CD4-positive, alpha-beta T cell treated with Interferon gamma for 1 hour (primary cell): Measurements from ENCODE around the gene PRKCE.

ENCODE experiments used
- DNase-seq: peaks from one replicate; pipeline ENCODE4 v3.0.0-alpha.2; 2020

The PRKCE gene

DNA sequence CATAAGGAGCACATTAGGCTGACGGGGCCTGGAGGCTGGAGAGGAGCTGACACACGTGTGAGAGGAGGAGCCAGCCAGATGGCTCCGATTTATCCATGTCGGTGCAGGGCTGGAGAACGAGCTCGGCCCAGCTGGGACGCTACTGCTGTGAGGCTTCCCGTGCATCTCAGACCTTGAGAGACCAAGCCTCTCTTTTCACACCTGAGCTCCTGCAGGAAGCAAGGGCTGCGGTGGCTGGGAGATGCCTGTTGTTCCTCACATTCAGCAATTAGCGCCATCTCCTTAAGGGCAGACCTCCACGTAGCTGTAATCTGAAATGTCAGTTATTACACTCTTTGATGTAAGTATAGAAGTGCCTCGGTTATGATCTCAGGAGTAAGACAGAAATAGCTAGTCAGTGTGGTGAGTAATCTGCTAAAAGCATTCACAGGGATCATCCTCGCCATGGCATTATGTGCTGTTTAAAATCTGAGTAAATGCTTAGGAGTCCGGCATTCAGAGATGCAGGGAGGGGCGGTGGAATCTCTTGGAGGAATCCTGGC is 107.9 kb downstream of the PRKCE start:
- no peak for DNase-seq

DNA sequence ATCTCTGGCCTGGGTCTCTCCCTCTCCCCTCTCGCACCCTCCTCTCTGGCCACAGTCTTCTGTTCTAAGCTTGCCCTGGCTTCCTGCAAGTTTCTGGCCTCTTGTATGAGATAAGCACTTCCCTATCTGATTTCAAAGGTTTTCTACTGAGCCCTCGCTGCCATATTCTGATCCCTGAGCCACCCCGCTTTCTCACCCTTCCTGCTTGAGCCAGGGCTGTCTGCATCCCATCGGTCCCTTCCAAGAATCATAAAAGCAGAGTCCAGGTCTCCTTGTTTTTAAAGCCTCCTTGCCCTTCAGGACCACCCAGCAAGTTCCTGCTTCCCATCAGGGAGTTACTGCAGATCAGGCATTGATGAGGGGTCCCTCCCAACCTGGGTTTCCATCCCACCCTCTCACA is 110.2 kb downstream of the PRKCE start:
- DNase-seq, result no peak

GRCh38 chr2:45763255-45763654 is 111.8 kb downstream of the PRKCE start:
- DNase-seq, result no peak

DNA sequence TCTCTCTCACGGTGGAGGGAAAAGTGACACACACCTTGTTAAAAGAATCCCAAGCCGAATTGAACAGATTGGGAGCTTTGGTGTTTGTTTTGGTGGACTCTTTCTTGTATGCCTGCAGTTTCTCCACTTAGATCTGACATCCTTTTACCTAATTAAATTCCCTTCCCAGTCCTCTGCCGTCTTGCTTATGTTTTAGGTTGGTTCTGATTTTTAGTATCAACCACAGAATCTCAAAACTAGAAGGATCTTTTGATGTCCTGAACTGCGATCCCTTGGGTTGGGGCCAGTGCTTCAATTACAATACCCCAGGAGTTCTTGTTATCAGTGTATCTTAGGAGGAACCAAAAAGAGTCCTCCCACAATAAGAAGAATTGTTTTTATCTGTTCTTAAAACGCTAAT is 112.3 kb downstream of the PRKCE start:
- no peak for DNase-seq

DNA sequence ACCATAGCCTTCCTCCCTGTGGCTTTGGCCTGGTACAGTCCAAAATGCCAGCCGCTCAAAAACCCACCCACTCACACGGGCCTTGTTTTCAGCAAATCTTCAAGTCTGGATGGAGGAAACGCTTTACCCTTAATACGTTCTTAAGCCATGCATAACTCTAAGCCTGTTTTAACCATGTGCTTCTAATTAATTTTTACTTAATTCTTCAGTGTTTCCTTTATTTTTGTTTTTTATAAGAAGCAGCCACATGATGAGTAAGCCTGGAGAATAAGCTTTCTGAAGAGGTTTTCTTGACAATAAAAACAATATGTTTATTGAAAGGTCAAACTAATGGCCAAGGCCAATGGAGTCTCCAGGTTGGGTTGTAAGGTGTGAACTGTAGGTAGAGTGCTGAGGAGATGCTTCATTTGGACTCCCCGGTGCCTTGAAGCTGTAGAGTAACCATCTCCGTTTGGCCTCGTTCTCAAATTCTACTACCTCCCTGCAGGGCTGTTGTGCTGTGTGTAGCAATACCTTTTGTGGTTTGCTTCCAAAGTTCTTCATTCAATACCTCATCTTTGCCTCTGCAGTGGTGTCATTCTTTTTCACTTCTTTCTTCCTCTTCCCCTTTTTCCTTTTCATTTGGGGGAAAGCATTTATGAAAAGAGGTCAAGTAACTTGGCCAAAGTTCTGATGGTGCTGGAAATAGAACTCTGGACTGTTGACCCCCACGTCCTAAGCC is 113.7 kb downstream of the PRKCE start:
- no peak for DNase-seq

DNA sequence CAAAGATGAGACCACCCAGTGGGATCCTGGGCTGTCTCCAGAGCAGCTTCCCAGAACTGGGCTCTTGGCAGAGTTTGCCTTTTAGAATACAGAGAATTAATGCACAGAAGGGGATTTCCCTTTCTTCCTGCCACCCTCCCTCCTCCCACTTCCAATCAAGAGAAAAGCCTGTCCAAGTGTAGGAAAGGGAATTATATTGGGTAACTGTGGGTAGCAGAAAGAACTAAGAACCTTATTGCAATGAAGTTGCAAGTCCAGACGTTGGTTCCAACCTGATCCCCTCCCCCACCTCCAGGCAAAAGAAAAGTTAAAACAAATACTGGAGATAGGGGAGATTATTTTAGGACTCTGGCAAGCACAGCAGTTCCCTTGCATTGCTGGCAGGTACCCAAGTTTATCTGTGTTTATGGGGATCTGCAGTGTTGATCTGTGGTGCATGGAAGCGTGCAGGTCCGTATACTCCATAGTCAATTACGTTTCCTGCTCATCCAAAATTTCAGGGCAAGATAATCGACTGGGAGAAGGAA is 114.3 kb downstream of the PRKCE start:
- DNase-seq, result no peak

- no peak for DNase-seq
Measured at GRCh38 chr2:45768208-45768607, 116.7 kb downstream of the PRKCE start.

- DNase-seq, result no peak
Measured at GRCh38 chr2:45769056-45769455, 117.6 kb downstream of the PRKCE start.

- DNase-seq, result no peak
Measured at GRCh38 chr2:45769854-45770576, 118.5 kb downstream of the PRKCE start.

GRCh38 chr2:45770811-45771210 is 119.3 kb downstream of the PRKCE start:
- no peak for DNase-seq

DNA sequence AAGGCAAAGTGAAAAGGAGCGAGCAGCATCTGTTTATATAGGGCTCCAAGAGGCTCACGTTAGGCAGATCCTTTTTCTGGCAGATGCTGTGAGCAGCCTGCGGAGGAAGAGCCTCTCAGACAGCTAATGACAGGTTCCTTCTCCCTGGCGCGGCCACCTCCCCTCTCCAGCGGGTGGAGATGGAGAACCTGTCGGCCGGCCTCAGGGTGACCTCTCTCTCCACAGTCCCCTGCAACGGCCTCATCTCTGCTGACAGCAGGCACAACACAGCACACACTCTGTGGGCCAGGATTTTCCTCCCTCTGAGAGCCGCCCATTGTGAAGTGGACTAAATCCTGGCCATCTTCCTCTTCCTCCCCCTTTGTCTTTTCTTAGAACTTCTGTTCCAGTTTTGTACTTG is 119.8 kb downstream of the PRKCE start:
- peak; percentile 70 for DNase-seq

DNA sequence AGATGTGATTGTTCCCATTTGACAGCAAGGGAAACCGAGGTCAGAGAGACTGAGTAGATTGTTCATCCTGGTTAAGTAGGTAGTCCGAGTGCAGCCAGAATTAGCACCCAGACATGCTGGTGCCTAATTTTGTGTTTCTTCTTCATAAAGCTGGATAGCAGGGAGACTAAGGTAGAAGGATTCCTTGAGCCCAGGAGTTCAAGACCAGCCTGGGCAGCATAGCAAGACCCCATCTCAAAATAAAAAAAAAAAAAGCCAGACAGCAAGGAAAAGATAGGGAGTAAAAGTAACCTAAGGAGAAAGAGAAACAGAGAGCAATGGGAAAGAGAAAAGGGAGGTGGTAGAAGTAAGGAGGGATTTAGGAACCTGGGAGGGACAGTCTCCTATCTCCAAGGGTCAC is 120.6 kb downstream of the PRKCE start:
- DNase-seq, result no peak

GRCh38 chr2:45773909-45774308 is 122.4 kb downstream of the PRKCE start:
- no peak for DNase-seq

- DNase-seq, result no peak
Measured at GRCh38 chr2:45774688-45775244, 123.3 kb downstream of the PRKCE start.

DNA sequence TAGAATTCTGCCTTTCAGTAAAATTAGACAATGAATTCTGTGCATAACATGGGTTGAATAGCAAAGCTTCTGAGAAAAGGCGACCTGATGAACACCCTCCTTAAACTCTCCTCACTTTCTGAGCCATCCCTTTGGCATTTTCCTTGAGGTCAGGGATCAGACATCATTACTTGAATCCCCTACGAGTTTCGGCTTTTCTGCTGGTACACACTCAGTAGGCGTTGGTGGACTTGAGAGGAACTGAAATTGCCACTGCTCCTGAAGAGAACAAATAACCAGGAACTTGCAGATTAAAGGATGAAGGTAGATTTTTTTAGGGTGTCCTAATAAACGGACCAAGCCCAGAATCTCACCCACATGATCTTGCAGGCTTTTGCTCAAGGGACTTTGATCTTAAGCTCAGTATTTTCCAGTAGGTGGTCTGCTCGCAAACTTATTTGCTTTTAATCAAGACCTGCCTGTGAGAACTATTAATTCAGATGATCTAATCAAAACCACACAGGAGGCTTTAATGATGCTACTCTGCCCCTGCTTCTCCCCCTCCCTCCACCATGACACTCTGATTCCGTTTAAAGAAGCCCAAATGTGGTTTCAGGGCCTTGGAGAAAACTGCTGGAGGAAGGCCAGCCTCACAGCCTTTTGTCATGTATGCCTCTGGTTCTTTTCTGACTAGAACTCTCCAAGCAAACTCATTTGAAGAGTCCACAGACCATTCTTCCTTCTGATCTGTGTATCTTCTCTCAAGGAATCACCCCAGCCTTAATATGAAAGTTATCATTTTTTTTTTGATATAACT is 124.9 kb downstream of the PRKCE start:
- DNase-seq, result no peak

GRCh38 chr2:45777996-45778719 is 126.7 kb downstream of the PRKCE start:
- DNase-seq, result no peak

DNA sequence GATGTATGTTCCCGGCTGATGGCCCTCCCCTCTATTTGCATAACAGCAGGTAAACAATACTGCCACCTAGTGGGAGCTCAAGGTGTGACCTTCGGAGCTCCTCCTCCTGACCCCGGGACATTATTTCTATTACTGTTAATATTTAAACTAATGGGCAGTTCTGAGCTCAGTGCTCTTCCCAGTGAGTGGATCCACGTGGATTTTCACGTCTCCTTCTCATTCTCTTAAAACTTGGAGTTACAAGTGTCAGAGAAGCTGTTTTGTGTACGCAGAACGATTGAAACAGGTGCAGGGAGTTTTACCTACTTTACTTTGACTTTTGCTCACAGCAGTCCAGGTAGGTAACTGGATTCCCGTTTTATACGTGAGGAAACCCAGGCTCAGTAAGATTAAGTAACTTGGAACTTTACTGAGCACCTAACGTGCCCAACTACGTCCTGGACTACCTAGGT is 127.3 kb downstream of the PRKCE start:
- peak; percentile 62 for DNase-seq

- DNase-seq, result no peak
Measured at GRCh38 chr2:45780541-45781463, 129.3 kb downstream of the PRKCE start.

DNA sequence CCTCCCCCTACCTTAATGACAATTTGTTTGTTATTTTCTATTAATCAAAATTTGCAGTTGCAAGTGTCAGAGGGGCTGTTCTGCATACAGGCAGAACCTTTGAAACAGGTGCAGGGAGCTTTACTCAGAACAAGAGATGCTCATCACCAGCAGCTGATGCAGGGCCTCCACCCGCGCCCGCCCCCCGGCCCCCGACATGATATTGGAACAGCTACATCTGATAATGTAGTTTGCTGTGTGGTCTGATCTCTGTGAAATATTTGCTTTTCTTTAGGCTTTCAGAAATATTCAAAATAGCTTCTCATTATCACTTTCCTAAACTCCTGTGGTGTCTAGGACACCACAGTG is 130.0 kb downstream of the PRKCE start:
- DNase-seq, result no peak

GRCh38 chr2:45782436-45782835 is 131.0 kb downstream of the PRKCE start:
- no peak for DNase-seq

DNA sequence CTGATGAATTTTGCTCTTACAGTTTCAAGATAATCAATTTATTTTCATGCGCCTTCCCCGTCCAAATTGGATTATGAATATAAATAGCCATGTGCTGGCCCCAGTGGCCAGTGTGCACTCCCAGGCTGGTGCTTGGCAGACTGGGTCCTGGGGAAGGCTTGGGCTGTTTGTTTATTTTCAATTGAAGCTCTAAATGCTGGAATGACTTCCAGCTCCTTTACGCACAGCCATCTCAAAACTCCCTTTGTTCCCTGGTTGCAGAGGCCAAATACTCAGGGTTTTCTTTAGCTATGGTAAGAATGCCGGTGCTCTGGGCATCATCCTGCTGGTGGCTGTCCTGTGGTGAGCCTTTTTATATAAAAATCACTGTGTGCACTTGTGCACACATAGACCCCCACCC is 131.5 kb downstream of the PRKCE start:
- DNase-seq, result no peak
